GM10266 (cell line): ENCODE results near the gene SAMSN1.

Experiments
- DNase-seq: peaks from one replicate; pipeline ENCODE4 v3.0.0; 2012; ENCODE audit errors: extremely low spot score
- CTCF ChIP-seq: IDR thresholded peaks from 2 replicates; pipeline ENCODE4 v1.5.1; 2012; ENCODE audit warnings: mild to moderate bottlenecking, low read depth; ENCODE audit not compliant: control insufficient read depth, insufficient read depth; ENCODE audit errors: missing control alignments

SAMSN1 gene

GRCh38 chr21:14538483-14538882 lies 7.6 kb downstream of the SAMSN1 start:
- DNase-seq = no peak
- no peak for TF ChIP-seq CTCF

GRCh38 chr21:14536929-14537328 lies 9.2 kb downstream of the SAMSN1 start:
- DNase-seq = no peak
- TF ChIP-seq CTCF = no peak

GRCh38 chr21:14535702-14536101 lies 10.4 kb downstream of the SAMSN1 start:
- TF ChIP-seq CTCF = no peak
- no peak for DNase-seq

- DNase-seq = peak; percentile 31
- TF ChIP-seq CTCF = no peak
Observed at GRCh38 chr21:14533499-14534428, 12.4 kb downstream of the SAMSN1 start.

GRCh38 chr21:14531757-14532316 lies 14.3 kb downstream of the SAMSN1 start:
- DNase-seq = no peak
- no peak for TF ChIP-seq CTCF

GRCh38 chr21:14530592-14530991 lies 15.5 kb downstream of the SAMSN1 start:
- no peak for TF ChIP-seq CTCF
- no peak for DNase-seq

GRCh38 chr21:14528815-14529214 lies 17.3 kb downstream of the SAMSN1 start:
- no peak for DNase-seq
- TF ChIP-seq CTCF = no peak
